HepG2 (cell line): ENCODE data around the gene VPS13C. TPM values are rescaled to one million over a fixed set of nuclear protein-coding genes. Genes with fewer than 3 reads are reported as not detected.

Experiments
- ATAC-seq: fragments of 200-7000 bp; cut with Tn5 transposase; 3 replicates; pipeline ENCODE4 v1.9.1; 2020; ENCODE audit warnings: mild to moderate bottlenecking, moderate library complexity
- BruUV-seq: library from RNA; stranded (reverse); fragments of 400-500 nt; replicated peaks from 2 replicates; lab custom pipeline; 2021; lab: Mats Ljungman, UMichigan
- CTCF ChIA-PET: fragments of 300-600 bp; formaldehyde crosslinking; extraction: SDS; loops from one replicate; lab custom pipeline; 2021; ENCODE audit warnings: low total read pairs, inconsistent platforms, low intra/inter-chr PET ratio; lab: Yijun Ruan, JAX
- POLR2A ChIA-PET: fragments of 350-600 bp; sonication (Branson Sonifier 250); formaldehyde crosslinking; loops from one replicate; lab custom pipeline; 2020; ENCODE audit warnings: antibody characterized with exemption, inconsistent platforms; lab: Yijun Ruan, JAX
- DNase-seq: peaks from one replicate; pipeline ENCODE4 v3.0.0-alpha.2; 2015; ENCODE audit warnings: low spot score
- FAIRE-seq: peaks from 3 replicates; lab custom pipeline; 2011; peaks lifted over from hg19 to GRCh38; lab: Jason Lieb, UNC
- H2AFZ ChIP-seq: one replicate; pipeline ENCODE4 v1.6.1; 2011; ENCODE audit warnings: low read length, inconsistent platforms
- H3K27ac ChIP-seq: fragments of 300-600 bp; 3 replicates; pipeline ENCODE4 v1.8.0; 2011; ENCODE audit warnings: mixed run types, mild to moderate bottlenecking, mixed read lengths, low read length, inconsistent platforms; ENCODE audit not compliant: insufficient read depth; ENCODE audit errors: extremely low read length
- H3K27me3 ChIP-seq, 2 experiments: fragments of 200-600 bp in 1 of 2; 2 replicates in 1 of 2; 3 replicates in 1 of 2; pipeline versions ENCODE4 v1.6.0 to v1.8.0; 2011; ENCODE audit warnings: low read length in 2 of 2, mild to moderate bottlenecking in 2 of 2, moderate library complexity in 2 of 2, inconsistent platforms in 1 of 2; ENCODE audit not compliant: insufficient read depth in 2 of 2, control insufficient read depth in 1 of 2
- H3K36me3 ChIP-seq, 2 experiments: fragments of 200-600 bp in 1 of 2; replicated peaks in 1 of 2; 2 replicates in 1 of 2; 3 replicates in 1 of 2; pipeline versions ENCODE4 v1.5.1 to v1.8.0; 2011; ENCODE audit warnings: low read length in 2 of 2, inconsistent platforms in 1 of 2; ENCODE audit not compliant: insufficient read depth in 2 of 2, control insufficient read depth in 1 of 2
- H3K4me1 ChIP-seq: 2 replicates; pipeline ENCODE4 v1.5.1; 2012; ENCODE audit warnings: low read length, inconsistent platforms; ENCODE audit not compliant: insufficient read depth
- H3K4me2 ChIP-seq: 2 replicates; pipeline ENCODE4 v1.6.0; 2011; ENCODE audit warnings: low read depth, low read length, inconsistent platforms
- H3K4me3 ChIP-seq, 3 experiments: fragments of 200-600 bp in 1 of 3; sonication (generic), shearing (Covaris generic) in 1 of 3; replicated peaks in 1 of 3; 2 replicates each; pipeline ENCODE4 v1.5.1; 2011 to 2016; ENCODE audit warnings: low read length in 3 of 3, inconsistent platforms in 2 of 3, low read depth in 2 of 3, mild to moderate bottlenecking in 2 of 3, control low read depth in 1 of 3, mixed read lengths in 1 of 3; ENCODE audit not compliant: insufficient read depth in 1 of 3
- H3K79me2 ChIP-seq: one replicate; pipeline ENCODE4 v1.6.1; 2011; ENCODE audit warnings: low read length, inconsistent platforms; ENCODE audit not compliant: insufficient read depth
- H3K9ac ChIP-seq: 2 replicates; pipeline ENCODE4 v1.6.0; 2011; ENCODE audit warnings: mild to moderate bottlenecking, low read depth, low read length, inconsistent platforms; ENCODE audit not compliant: insufficient read depth
- H3K9me3 ChIP-seq: 2 replicates; pipeline ENCODE4 v1.5.1; 2012; ENCODE audit warnings: mild to moderate bottlenecking, low read length
- H4K20me1 ChIP-seq: 2 replicates; pipeline ENCODE4 v1.6.0; 2011; ENCODE audit warnings: inconsistent platforms, mild to moderate bottlenecking, low read length, moderate library complexity; ENCODE audit not compliant: insufficient read depth
- DDIT3 ChIP-seq: sonication (generic); formaldehyde crosslinking; IDR thresholded peaks from 2 replicates; pipeline ENCODE4 v1.4.0; 2020; ENCODE audit warnings: mild to moderate bottlenecking, missing genetic modification reagents
- EHMT2 ChIP-seq: fragments of 200-600 bp; sonication (generic); IDR thresholded peaks from 2 replicates; pipeline ENCODE4 v1.7.0; 2017; ENCODE audit warnings: antibody characterized with exemption, low read depth, low read length, borderline replicate concordance
- ONECUT2 ChIP-seq: sonication (generic); formaldehyde crosslinking; IDR thresholded peaks from 2 replicates; pipeline ENCODE4 v1.4.0; 2020; ENCODE audit warnings: missing genetic modification reagents
- PCBP2 ChIP-seq: fragments of 200-400 bp; formaldehyde crosslinking; optimal IDR thresholded peaks from 2 replicates; pipeline ENCODE3; 2018; ENCODE audit warnings: low read length, low read depth; ENCODE audit not compliant: poor library complexity, severe bottlenecking
- PLRG1 ChIP-seq: fragments of 450-650 bp; conservative IDR thresholded peaks from 2 replicates; pipeline ENCODE4 v1.6.1; 2016
- RXRA ChIP-seq: sonication (generic); formaldehyde crosslinking; IDR thresholded peaks from 2 replicates; pipeline ENCODE4 v1.5.1; 2020; ENCODE audit warnings: missing genetic modification reagents
- SMAD1 ChIP-seq: sonication (generic); formaldehyde crosslinking; IDR thresholded peaks from 2 replicates; pipeline ENCODE4 v1.4.0; 2020; ENCODE audit warnings: missing genetic modification reagents, low read depth, mild to moderate bottlenecking, borderline replicate concordance
- SOX13 ChIP-seq, 3 experiments: fragments of 450-650 bp in 1 of 3; sonication (generic) in 1 of 3; formaldehyde crosslinking in 1 of 3; IDR thresholded peaks in 2 of 3; conservative IDR thresholded peaks in 1 of 3; 2 replicates each; pipeline versions ENCODE4 v1.5.0 to v1.6.1; 2016 to 2020; ENCODE audit warnings: antibody characterized with exemption in 1 of 3, mild to moderate bottlenecking in 1 of 3, missing compliant biosample characterization in 1 of 3, missing genetic modification reagents in 1 of 3, moderate library complexity in 1 of 3
- ZNF160 ChIP-seq: sonication (generic); formaldehyde crosslinking; IDR thresholded peaks from 2 replicates; pipeline ENCODE4 v1.8.0; 2022; ENCODE audit warnings: mild to moderate bottlenecking, inconsistent platforms, missing genetic modification reagents
- ZNF501 ChIP-seq: sonication (generic); formaldehyde crosslinking; IDR thresholded peaks from 2 replicates; pipeline ENCODE4 v1.5.1; 2020; ENCODE audit warnings: mild to moderate bottlenecking, moderate library complexity, missing genetic modification reagents
- ZNF567 ChIP-seq: sonication (generic); formaldehyde crosslinking; IDR thresholded peaks from 2 replicates; pipeline ENCODE4 v1.8.1; 2023; ENCODE audit warnings: mild to moderate bottlenecking, missing genetic modification reagents, borderline replicate concordance
- ZNF660 ChIP-seq: sonication (generic); formaldehyde crosslinking; IDR thresholded peaks from 2 replicates; pipeline ENCODE4 v1.5.1; 2020; ENCODE audit warnings: mild to moderate bottlenecking, low read depth, missing genetic modification reagents, borderline replicate concordance
- ZNF777 ChIP-seq: sonication (generic); formaldehyde crosslinking; IDR thresholded peaks from 2 replicates; pipeline ENCODE4 v1.4.0; 2020; ENCODE audit warnings: missing genetic modification reagents
- ZNF780A ChIP-seq: sonication (generic); formaldehyde crosslinking; IDR thresholded peaks from 2 replicates; pipeline ENCODE4 v1.8.0; 2022; ENCODE audit warnings: mild to moderate bottlenecking, missing genetic modification reagents, moderate library complexity
- WGBS: methylation state at CpG from one replicate; pipeline ENCODE4 v1.1.6; 2017; ENCODE audit warnings: low lambda C conversion rate; 5-methylcytosine and 5-hydroxymethylcytosine counted together
- in situ Hi-C: cut with HindIII; loops from 2 replicates; pipeline ENCODE4 v1.10.0; 2017; ENCODE audit warnings: low pct_unique_long_range_greater_than_20kb; ENCODE audit not compliant: extremely low pct_ligation_motif_present
- intact Hi-C: fragments of 100-400 bp; cut with micrococcal nuclease; formaldehyde crosslinking; loops from one replicate; pipeline ENCODE4 v1.10.0; 2022; ENCODE audit not compliant: unreplicated experiment
- polyA plus RNA-seq, 8 experiments: library from polyadenylated mRNA; depleted of rRNA in 3 of 8; stranded (reverse) in 7 of 8; unstranded in 1 of 8; fragments of >200 nt; fragmentation: Illumina TruSeq in 4 of 8; extraction: Trizol in 4 of 8; gene quantifications; 2 replicates each; pipeline versions ENCODE4 v1.2.1 to v1.2.3, GENCODE V29; 2011 to 2016; ENCODE audit warnings: low read depth in 4 of 8, missing spikeins in 1 of 8, mixed read lengths in 1 of 8; ENCODE audit not compliant: insufficient read depth in 1 of 8
- total RNA-seq, 5 experiments: library from RNA; depleted of rRNA; stranded (reverse); fragments of >200 nt; fragmentation: Illumina TruSeq; extraction: Trizol; gene quantifications; 2 replicates each; pipeline ENCODE4 v1.2.3, GENCODE V29; 2016; ENCODE audit warnings: low read depth in 1 of 5
- TF ChIP-seq, protein P1 (sequence below): sonication (generic); formaldehyde crosslinking; IDR thresholded peaks from 2 replicates; pipeline ENCODE4 v1.9.0; 2022; ENCODE audit warnings: low read depth, missing genetic modification reagents
- TF ChIP-seq, protein P2 (sequence below): sonication (generic); formaldehyde crosslinking; IDR thresholded peaks from 2 replicates; pipeline ENCODE4 v1.8.1; 2023; ENCODE audit warnings: mild to moderate bottlenecking, moderate library complexity, missing genetic modification reagents

The VPS13C gene
- total and polyA plus RNA-seq, 2 of the 13 experiments (the other 11 are each of a cell fraction or from before 2014, with no cell fraction given): 10.9 to 26.8 TPM

DNA sequence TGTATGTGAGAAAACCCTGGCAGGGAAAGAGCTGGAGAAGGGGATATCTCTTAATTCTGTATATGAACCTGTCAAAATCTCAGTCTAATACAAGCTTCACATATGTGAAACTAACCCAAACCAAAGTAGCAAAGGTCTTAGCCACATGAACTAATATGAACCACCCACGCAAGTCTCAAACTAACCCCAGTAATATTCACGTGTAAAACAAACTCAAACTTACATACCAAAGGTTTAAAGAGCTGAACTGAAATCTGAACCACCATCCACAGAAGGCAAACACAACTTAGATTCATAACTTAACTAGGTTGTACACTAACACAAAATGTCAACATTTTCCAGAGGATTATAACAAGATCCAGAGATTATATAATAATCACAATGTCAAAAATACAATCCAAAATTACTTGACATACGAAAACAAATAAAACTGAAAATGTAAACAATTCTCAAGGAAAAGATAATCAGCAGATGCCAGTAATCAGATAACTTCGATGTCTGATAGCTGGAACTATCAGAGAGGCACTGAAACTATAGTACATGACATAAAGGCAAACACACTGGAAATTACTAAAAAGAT is 64.1 kb downstream of the VPS13C start (continued):
- TF ChIP-seq ZNF501 (no peak), SOX13 (IDR thresholded peaks at IDR 0.05) (no peak), SOX13 (CRISPR knock-in tag; conservative IDR thresholded peaks at IDR 0.05 in 1 of 2, IDR thresholded peaks at IDR 0.05 in 1 of 2) (no peak), ZNF660 (CRISPR knock-in tag) (no peak), SMAD1 (CRISPR knock-in tag) (no peak)

- Histone ChIP-seq H3K9me3 (no peaks in the 10 kb centered on the region), H3K4me3 (no peak overlapping the region), H3K4me1 (no peaks in the 10 kb centered on the region), H3K36me3 (peaks cover 0 to 8% of the 10 kb centered on the region in 2 experiments; a peak in 2 of 5 replicates), H3K4me2 (no peak overlapping the region), H4K20me1 (no peaks in the 10 kb centered on the region), H2AFZ (no peak overlapping the region), H3K9ac (no peak overlapping the region), H3K79me2 (no peaks in the 10 kb centered on the region), H3K27me3 (no peaks in the 10 kb centered on the region), H3K27ac (no peak overlapping the region)
- DNase-seq (no peak), FAIRE-seq (no peak), ATAC-seq (no peak)
- WGBS: 92% methylated on average over 1 of the region's 1 CpG
- in situ Hi-C loops: no loop called here
- ChIA-PET CTCF (no interaction called here), POLR2A (no interaction called here)
- intact Hi-C loops: no loop called here
- BruUV-seq: no TSS peak
- TF ChIP-seq ZNF780A (CRISPR knock-in tag) (no peak), ONECUT2 (no peak), ZNF567 (CRISPR knock-in tag) (no peak), ZNF777 (CRISPR knock-in tag) (no peak), ZNF160 (CRISPR knock-in tag) (no peak), EHMT2 (no peak), RXRA (CRISPR knock-in tag) (no peak), DDIT3 (CRISPR knock-in tag) (no peak), PLRG1 (no peak), PCBP2 (no peak)
- TF ChIP-seq, protein P1, sequence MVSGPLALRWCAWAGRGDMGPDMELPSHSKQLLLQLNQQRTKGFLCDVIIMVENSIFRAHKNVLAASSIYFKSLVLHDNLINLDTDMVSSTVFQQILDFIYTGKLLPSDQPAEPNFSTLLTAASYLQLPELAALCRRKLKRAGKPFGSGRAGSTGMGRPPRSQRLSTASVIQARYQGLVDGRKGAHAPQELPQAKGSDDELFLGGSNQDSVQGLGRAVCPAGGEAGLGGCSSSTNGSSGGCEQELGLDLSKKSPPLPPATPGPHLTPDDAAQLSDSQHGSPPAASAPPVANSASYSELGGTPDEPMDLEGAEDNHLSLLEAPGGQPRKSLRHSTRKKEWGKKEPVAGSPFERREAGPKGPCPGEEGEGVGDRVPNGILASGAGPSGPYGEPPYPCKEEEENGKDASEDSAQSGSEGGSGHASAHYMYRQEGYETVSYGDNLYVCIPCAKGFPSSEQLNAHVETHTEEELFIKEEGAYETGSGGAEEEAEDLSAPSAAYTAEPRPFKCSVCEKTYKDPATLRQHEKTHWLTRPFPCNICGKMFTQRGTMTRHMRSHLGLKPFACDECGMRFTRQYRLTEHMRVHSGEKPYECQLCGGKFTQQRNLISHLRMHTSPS: no peak
- TF ChIP-seq, protein P2, sequence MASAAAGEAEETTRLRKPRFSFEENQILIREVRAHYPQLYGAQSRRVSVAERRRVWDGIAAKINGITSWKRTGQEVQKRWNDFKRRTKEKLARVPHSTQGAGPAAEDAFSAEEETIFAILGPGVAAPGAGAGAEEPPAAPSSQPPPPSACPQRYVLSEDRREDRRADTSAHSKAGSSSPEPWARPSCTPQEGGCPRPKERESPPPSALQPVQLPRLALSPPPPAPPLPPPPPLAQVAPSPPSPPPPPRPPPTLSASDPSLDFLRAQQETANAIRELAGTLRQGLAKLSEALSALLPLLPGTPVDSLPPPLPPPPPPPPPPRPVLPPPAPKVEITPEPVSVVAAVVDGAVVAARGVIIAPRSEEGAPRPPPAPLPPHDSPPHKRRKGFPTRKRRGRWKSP (CRISPR knock-in tag): no peak
Observed at GRCh38 chr15:61994216-61994615, 66.0 kb downstream of the VPS13C start.
